ENCODE measurements around the gene GEMIN5.

DNA sequence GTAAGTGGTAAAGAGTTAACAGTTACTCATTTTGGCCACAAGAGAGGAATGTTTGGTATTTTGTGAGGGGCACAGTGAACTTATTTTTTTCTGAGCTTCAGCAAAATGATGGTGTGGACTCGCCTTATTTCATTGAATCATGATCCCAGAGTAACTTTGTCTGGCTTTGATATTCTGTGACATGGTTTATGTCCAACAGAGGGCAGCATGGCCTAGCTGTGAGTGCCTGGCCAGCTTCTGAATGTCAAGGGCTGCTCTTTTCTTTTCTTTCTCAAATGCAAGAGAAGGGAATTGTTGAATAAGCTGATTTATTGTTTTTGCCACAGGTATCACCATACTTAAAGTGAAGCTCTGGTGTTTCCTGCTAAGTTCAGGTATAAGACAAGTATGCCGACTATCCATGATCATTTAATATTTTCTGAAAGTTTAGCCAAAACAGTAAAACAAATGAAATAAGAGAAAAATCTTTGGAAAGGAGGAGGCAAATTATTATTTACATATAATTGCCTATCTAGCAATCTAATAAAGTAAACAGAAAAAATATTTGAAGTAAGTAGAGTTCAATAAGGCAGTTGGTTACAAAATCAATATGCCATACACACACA lies 34.6 kb upstream of the GEMIN5 start:
- no peak for TF ChIP-seq TAF1 (CRISPR knock-in tag; IDR thresholded peaks at IDR 0.05)
- TF ChIP-seq ZNF878 (CRISPR knock-in tag; IDR thresholded peaks at IDR 0.05) = no peak
- TF ChIP-seq, protein P1, sequence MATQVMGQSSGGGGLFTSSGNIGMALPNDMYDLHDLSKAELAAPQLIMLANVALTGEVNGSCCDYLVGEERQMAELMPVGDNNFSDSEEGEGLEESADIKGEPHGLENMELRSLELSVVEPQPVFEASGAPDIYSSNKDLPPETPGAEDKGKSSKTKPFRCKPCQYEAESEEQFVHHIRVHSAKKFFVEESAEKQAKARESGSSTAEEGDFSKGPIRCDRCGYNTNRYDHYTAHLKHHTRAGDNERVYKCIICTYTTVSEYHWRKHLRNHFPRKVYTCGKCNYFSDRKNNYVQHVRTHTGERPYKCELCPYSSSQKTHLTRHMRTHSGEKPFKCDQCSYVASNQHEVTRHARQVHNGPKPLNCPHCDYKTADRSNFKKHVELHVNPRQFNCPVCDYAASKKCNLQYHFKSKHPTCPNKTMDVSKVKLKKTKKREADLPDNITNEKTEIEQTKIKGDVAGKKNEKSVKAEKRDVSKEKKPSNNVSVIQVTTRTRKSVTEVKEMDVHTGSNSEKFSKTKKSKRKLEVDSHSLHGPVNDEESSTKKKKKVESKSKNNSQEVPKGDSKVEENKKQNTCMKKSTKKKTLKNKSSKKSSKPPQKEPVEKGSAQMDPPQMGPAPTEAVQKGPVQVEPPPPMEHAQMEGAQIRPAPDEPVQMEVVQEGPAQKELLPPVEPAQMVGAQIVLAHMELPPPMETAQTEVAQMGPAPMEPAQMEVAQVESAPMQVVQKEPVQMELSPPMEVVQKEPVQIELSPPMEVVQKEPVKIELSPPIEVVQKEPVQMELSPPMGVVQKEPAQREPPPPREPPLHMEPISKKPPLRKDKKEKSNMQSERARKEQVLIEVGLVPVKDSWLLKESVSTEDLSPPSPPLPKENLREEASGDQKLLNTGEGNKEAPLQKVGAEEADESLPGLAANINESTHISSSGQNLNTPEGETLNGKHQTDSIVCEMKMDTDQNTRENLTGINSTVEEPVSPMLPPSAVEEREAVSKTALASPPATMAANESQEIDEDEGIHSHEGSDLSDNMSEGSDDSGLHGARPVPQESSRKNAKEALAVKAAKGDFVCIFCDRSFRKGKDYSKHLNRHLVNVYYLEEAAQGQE (IDR thresholded peaks at IDR 0.05; ENCODE audit: borderline replicate concordance in 1 of 2, low read depth in 1 of 2, low read length in 2 of 2) = no peak
- TF ChIP-seq FOXM1 (CRISPR knock-in tag; IDR thresholded peaks at IDR 0.05) = no peak
- TF ChIP-seq EZH2 (conservative IDR thresholded peaks at IDR 0.05; ENCODE audit: low read depth, low read length) = no peak
- TF ChIP-seq ELF1 (CRISPR knock-in tag; IDR thresholded peaks at IDR 0.05) = no peak
- TF ChIP-seq ZBTB7B (CRISPR knock-in tag; IDR thresholded peaks at IDR 0.05) = no peak
- no peak for TF ChIP-seq ERF (CRISPR knock-in tag; IDR thresholded peaks at IDR 0.05)
- TF ChIP-seq, protein P2, sequence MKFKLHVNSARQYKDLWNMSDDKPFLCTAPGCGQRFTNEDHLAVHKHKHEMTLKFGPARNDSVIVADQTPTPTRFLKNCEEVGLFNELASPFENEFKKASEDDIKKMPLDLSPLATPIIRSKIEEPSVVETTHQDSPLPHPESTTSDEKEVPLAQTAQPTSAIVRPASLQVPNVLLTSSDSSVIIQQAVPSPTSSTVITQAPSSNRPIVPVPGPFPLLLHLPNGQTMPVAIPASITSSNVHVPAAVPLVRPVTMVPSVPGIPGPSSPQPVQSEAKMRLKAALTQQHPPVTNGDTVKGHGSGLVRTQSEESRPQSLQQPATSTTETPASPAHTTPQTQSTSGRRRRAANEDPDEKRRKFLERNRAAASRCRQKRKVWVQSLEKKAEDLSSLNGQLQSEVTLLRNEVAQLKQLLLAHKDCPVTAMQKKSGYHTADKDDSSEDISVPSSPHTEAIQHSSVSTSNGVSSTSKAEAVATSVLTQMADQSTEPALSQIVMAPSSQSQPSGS (CRISPR knock-in tag; IDR thresholded peaks at IDR 0.05) = no peak
- no peak for TF ChIP-seq ZNF7 (CRISPR knock-in tag; IDR thresholded peaks at IDR 0.05)
- TF ChIP-seq KLF9 (CRISPR knock-in tag; IDR thresholded peaks at IDR 0.05; ENCODE audit: low read depth) = no peak
- TF ChIP-seq GABPA (IDR thresholded peaks at IDR 0.05; ENCODE audit: low read depth, low read length) = no peak
- no peak for TF ChIP-seq GABPA (CRISPR knock-in tag; IDR thresholded peaks at IDR 0.05; ENCODE audit: low read depth)
- TF ChIP-seq ZMYM3 (CRISPR knock-in tag; IDR thresholded peaks at IDR 0.05) = no peak
- no peak for TF ChIP-seq JUN (CRISPR knock-in tag; IDR thresholded peaks at IDR 0.05)

All from HepG2 (cell line).